Motor neuron (in vitro differentiated cells): ENCODE data around the gene LRRC57. TPM values are rescaled to one million over a fixed set of nuclear protein-coding genes. Genes with fewer than 3 reads are reported as not detected.

Source experiments
- ATAC-seq, 8 experiments: fragments of 200-7000 bp; cut with Tn5 transposase; replicated peaks in 6 of 8; 2 replicates each; pipeline ENCODE4 v1.8.0; 2021; ENCODE audit warnings: mild to moderate bottlenecking in 8 of 8, moderate library complexity in 8 of 8
- H3K27ac ChIP-seq, 2 donors: fragments of 250-450 bp; sonication (Bioruptor Pico); 2 replicates each; pipeline ENCODE4 v1.9.0; 2021; ENCODE audit warnings: antibody characterized with exemption in 2 of 2, mild to moderate bottlenecking in 2 of 2, moderate library complexity in 1 of 2
- H3K4me1 ChIP-seq, 2 donors: fragments of 250-450 bp; sonication (Bioruptor Pico); replicated peaks in 1 of 2; 2 replicates each; pipeline ENCODE4 v1.6.1; 2021; ENCODE audit warnings: antibody characterized with exemption in 2 of 2, mild to moderate bottlenecking in 2 of 2, moderate library complexity in 1 of 2
- H3K4me3 ChIP-seq, 5 donors: fragments of 250-450 bp; sonication (Bioruptor Pico); 2 replicates each; pipeline ENCODE4 v1.9.0; 2021; ENCODE audit warnings: antibody characterized with exemption in 5 of 5, mild to moderate bottlenecking in 5 of 5, moderate library complexity in 4 of 5
- WGBS, 10 experiments: fragments of 450-650 bp; shearing (Covaris generic); methylation state at CpG; one replicate each; pipeline ENCODE4 v1.0.0; 2022; 5-methylcytosine and 5-hydroxymethylcytosine counted together
- in situ Hi-C, 9 experiments: fragments of 400-800 bp; cut with MboI; loops; one replicate each; pipeline ENCODE4 v1.15.0; 2021; ENCODE audit warnings: low sequenced_read_pairs in 9 of 9, low pct_unique_long_range_greater_than_20kb in 2 of 9; ENCODE audit not compliant: unreplicated experiment in 9 of 9
- total RNA-seq, 8 experiments: library from RNA; unstranded; fragments of 300-600 nt; gene quantifications; 2 replicates each; pipeline versions ENCODE4 v1.2.3 to v1.2.4, GENCODE V29; 2022

The LRRC57 gene
- total RNA-seq: 10 to 100 TPM in 7 of 8 experiments, 1 to 10 TPM in 1; 9.0 to 28.8 (median 15.0) TPM

DNA sequence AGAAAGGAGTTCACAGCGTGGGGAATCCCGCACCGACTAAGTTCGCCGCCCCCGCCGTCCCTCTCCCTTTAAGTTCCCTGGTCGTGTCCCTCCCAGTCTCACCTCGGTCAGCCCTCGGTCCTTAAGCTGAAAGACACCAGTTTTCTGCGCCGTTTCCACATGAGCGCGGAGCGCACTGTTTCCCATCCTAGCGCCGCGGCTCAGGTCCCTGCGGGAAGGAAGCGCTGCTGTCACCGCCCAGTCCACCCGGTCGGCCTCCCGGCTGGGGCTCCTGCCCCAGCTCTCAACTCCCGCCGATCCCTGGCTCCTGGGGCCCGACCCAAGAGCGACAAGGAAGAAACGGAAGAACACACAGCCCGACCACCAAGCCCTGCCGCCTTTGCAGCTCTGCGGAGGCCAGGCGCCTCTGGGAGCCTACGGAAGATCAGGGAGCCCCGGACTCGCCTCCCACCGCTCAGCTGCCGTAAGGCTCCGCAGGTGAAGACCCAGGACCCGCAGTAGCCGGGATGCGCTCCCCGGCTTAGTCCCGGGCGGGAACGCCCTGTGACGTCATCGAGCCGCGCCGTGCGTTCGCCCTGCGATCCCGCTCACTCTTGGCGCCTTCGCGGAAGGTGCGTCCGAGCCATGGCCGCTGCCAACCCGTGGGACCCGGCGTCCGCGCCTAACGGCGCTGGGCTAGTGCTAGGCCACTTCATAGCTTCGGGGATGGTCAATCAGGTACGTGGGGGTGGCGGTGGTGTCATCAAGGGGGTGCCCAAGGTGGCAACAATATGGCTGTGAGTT, at the start of gene LRRC57, which contains the start of gene HAUS2:
TSS of gene LRRC57 (minus strand) at position 545 of the 783 bp plus-strand sequence. CDS start at position 186, 359 bp downstream.
TSS of gene HAUS2 (plus strand) at position 590 of the 783 bp plus-strand sequence. CDS start at position 625, 35 bp downstream.
- peaks cover 12 to 21% of the 10 kb centered on the region in 2 donors for H3K4me1 ChIP-seq
- in situ Hi-C loops: no loop called here
- ATAC-seq: peak; percentile 89 to 96 (median 95)
- peak within 1 kb of the TSS; percentile 57 to 86 for H3K27ac ChIP-seq
- H3K4me3 ChIP-seq: peak within 1 kb of the TSS; percentile 59 to 94 (median 89)
- WGBS, 10 experiments: 0 to 7% (median 1%) methylated on average over 3 to 28 of the region's 71 CpGs; no CpG with 5 or more reads in 2 of the 10 experiments

DNA sequence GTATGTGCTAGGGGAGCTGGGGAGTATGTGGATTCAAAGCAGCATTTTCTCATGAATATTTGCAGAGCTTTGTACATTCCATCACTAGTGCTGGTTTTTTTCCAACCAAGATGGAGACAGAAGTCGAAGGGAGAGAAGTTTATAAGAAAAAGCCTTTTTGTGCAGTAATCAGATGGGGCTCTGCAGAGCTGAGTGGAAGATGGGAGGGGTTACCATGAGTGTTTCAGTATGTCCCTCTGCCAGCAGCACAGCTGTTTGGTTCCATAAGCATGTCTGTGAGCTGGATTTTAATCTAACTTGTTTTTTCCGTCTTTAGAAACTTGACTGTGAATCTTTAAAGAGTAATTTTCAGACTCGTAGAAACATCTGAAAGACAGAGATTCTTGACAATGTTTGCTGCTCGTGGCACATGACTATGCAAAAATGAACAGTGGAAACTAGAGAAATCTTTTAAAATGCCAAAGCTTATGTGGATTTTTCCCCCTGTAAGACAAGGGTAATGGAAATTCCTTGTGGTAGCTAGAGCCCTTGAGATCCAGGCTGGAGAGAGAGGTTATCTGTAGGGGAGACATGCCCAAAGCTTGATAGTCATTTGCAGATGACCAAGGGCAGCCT, 47.1 kb upstream of the LRRC57 start:
- Histone ChIP-seq H3K4me3 (no peak overlapping the region), H3K27ac (no peak overlapping the region), H3K4me1 (no peaks in the 10 kb centered on the region)
- ATAC-seq: peak in 3 of 8 experiments; percentile 26 to 89 (median 73)
- in situ Hi-C loops: no loop called here
- 10 to 93% (median 80%) methylated on average over 2 to 4 of the region's 4 CpGs for WGBS, 10 experiments

DNA sequence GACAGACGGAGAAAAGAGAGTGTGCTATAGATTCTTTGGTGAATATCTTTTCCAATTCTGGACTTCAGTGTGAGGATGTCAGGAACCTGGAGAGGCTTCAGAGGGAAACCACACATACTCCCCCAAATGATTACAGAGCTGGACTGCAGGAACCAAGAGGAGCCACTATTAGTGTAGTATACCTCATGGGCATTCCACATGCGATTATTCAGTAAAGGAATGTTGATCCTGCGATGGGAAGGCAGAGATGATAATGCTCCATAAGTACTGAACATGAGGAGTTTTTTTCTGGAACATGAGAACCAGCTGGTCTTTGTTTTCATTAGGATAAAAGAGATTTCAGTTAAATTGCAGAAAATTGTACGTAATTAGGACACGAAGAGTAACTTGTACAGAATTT, 45.5 kb upstream of the LRRC57 start:
- no peak overlapping the region for H3K4me3 ChIP-seq
- in situ Hi-C loops: no loop called here
- WGBS, 10 experiments: 14 to 100% (median 88%) methylated on average over 1 to 5 of the region's 5 CpGs; no CpG with 5 or more reads in 1 of the 10 experiments
- H3K27ac ChIP-seq: no peak overlapping the region
- no peaks in the 10 kb centered on the region for H3K4me1 ChIP-seq
- ATAC-seq: peak in 1 of 8 experiments; percentile 83

DNA sequence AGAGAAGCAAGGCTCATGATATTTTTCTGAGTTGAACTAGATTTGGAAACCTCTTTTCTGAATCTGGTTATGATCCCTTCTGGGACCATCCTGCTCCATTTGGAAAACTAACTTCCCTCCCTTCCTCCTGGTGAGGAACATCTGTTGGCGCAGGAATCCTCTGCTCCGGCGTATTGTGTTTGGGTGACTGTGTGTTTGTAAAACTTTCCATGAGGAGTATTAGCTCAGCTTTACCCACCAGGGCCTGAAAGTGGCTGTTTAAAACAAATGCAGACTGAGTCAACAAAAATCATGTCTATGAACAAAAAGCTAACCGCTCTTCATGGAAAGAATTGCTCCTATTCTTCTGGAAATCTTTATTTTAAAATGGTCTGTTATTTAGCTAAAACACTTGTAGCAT, 44.5 kb upstream of the LRRC57 start:
- Histone ChIP-seq H3K4me3 (no peak overlapping the region), H3K27ac (no peak overlapping the region), H3K4me1 (no peaks in the 10 kb centered on the region)
- 50 to 100% (median 97%) methylated on average over 1 to 4 of the region's 4 CpGs; no CpG with 5 or more reads in 1 of the 10 experiments for WGBS, 10 experiments
- ATAC-seq: peak in 1 of 8 experiments; percentile 42
- in situ Hi-C loops: no loop called here

DNA sequence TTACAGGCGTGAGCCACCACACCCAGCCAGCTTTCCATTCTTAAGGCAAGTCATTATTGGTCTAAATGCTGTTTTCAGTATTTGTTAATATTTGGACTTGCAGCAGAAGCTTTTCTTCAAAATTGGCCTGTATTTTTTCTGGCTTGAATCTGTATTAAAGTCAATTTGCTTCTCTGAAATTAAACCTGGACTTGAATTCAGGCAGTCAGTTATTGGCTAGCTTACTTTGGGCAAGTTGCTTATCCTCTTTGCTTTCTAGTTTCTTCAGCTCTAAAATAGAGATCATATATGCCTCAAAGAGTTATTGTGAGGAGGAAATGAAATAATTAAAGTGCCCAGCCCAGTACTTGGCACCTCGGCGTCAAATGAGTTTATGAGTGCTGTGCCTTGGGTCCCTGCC, 44.1 kb upstream of the LRRC57 start:
- Histone ChIP-seq H3K4me3 (no peak overlapping the region), H3K27ac (no peak overlapping the region), H3K4me1 (no peaks in the 10 kb centered on the region)
- no peak for ATAC-seq
- 0 to 100% (median 100%) methylated on average over 1 to 3 of the region's 3 CpGs; no CpG with 5 or more reads in 3 of the 10 experiments for WGBS, 10 experiments
- in situ Hi-C loops: no loop called here

DNA sequence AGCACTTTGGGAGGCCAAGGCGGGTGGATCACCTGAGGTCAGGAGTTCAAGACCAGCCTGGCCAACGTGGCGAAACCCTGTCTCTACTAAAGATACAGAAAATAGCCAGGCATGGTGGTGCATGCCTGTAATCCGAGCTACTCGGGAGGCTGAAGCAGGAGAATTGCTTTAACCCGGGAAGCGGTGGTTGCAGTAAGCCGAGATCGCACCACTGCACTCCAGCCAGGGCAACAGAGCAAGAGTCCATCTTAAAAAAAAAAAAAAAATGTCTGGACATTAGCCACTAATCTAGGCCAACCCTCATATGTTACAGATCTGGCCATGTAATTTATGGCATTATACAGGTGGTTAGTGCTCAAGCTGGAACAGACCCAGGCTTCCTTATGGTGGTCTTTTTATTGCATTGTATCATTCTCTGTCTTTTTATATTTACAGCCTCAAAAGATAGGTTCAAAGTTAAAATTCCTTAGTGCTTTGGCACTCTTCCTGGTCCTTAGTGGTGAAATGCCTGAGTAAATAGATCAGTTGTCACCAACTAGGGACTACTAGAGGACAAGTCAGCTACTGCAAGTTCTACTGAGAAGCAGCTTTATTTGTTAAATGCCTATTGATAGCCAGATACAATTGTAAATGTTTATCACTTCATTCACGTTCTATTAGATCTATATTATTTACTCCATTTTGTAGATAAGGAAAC, 42.8 kb upstream of the LRRC57 start:
- Histone ChIP-seq H3K4me3 (no peak overlapping the region), H3K4me1 (no peaks in the 10 kb centered on the region), H3K27ac (no peak overlapping the region)
- 0 to 100% (median 76%) methylated on average over 1 to 7 of the region's 10 CpGs; no CpG with 5 or more reads in 2 of the 10 experiments for WGBS, 10 experiments
- peak in 2 of 8 experiments; percentile 40 to 47 for ATAC-seq
- in situ Hi-C loops: no loop called here

DNA sequence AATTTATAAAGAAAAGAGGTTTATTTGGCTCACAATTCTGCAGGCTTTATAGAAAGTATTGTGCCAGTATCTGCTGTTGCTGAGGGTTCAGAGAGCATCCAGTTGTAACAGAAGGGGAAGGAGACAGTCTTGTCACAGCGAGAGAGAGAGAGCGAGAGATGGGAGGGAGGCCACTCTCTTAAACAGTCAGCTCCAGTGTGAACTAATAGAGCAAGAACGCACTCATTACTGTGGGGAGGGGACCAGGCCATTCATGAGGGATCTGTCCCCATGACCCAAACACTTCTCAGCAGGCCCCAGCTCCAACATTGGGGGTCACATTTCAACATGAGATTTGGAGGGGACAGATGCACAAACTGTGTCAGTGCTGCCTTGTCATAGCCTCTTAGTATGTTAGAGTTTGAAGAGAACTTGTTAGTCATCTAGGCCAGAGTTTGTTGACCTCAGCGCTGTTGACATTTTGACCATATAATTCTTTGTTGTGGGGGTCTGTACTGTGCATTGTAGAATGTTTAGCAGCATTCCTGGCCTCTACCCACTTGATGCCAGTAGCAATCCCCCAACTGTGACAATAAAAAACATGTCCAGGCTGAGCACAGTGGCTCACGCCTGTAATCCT, 42.1 kb upstream of the LRRC57 start:
- 87 to 100% (median 92%) methylated on average over 1 to 5 of the region's 5 CpGs; no CpG with 5 or more reads in 4 of the 10 experiments for WGBS, 10 experiments
- in situ Hi-C loops: no loop called here
- Histone ChIP-seq H3K4me3 (no peak overlapping the region), H3K4me1 (no peaks in the 10 kb centered on the region), H3K27ac (no peak overlapping the region)
- no peak for ATAC-seq

DNA sequence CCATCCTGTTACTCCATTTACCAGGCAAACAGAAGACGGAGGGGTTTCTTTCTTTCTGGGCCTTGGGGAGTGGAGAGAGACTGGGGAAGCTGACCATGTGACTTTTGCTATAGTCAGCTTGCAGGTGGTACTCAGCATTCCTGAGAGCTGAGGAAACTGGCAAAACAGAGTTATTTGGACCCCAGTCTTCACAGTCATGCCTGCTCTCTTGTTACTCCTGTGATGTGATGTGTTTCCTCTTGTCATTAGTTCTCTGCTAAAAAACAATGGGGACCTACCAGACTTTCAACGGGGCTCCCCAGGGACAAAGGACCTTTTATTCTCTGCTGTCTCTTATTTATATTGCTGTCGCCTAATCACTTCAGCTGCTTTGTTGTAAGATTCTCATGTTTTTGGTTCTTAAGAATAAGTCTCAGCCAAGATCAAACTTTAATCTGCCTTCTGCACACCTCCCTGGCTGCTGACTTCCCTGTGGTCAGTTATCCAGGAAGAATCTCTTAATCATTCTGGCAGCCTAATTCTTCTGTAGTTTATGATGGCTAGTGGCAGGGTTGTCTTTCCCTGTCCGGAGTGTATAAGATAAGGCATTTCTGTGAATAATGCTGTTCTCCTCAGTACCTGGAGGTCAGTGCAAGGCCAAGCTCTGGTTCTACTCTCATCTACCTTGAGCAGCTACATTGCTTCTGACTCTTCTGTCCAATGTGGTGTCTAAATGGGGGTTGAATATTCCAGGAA, 35.6 kb upstream of the LRRC57 start:
- H3K4me3 ChIP-seq: no peak overlapping the region
- ATAC-seq: peak in 5 of 8 experiments; percentile 8 to 48 (median 17)
- 14 to 100% (median 38%) methylated on average over 1 to 4 of the region's 4 CpGs for WGBS, 10 experiments
- in situ Hi-C loops: no loop called here
- no peak overlapping the region for H3K27ac ChIP-seq
- peaks cover 27 to 31% of the 10 kb centered on the region in 2 donors for H3K4me1 ChIP-seq

DNA sequence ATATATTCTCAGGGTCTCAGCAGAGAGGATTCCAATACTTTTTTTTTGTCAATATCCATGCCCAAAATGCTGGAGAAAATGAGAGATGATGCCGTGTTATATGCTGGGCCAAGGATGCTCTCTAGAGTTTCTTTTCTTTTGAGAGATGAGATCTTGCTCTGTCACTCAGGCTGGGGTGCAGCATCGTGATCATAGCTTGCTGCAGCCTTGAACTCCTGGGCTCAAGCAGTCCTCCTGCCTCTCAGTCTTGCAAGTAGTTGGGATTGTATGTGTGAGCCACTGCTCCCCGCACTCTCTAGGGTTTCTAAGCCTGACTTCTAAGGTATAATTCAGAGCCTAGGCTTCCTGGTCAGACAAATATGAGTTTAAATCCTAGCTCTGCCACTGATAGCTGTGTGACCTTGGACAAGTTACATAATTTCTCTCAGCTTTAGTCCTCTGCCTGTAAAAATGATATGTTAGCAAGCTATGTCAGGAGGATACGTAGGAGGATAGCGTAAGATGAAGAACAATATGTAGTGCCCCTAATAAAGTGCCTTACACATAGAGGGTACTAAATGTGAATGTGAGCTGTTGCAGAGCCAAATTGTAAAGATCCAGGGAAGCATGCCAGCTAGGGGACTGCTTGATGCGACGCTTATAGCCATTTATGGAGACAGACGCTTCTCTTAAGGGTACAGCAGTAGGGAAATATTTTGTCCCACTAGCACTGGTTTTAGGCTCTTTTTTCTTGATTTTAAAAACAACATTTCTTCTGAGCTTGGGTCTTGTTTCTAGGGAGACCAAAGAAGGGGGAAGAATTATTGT, 34.2 kb upstream of the LRRC57 start:
- ATAC-seq: no peak
- 67 to 100% (median 76%) methylated on average over 3 to 7 of the region's 8 CpGs for WGBS, 10 experiments
- Histone ChIP-seq H3K27ac (no peak overlapping the region), H3K4me1 (peaks cover 27 to 31% of the 10 kb centered on the region in 2 donors), H3K4me3 (no peak overlapping the region)
- in situ Hi-C loops: no loop called here

DNA sequence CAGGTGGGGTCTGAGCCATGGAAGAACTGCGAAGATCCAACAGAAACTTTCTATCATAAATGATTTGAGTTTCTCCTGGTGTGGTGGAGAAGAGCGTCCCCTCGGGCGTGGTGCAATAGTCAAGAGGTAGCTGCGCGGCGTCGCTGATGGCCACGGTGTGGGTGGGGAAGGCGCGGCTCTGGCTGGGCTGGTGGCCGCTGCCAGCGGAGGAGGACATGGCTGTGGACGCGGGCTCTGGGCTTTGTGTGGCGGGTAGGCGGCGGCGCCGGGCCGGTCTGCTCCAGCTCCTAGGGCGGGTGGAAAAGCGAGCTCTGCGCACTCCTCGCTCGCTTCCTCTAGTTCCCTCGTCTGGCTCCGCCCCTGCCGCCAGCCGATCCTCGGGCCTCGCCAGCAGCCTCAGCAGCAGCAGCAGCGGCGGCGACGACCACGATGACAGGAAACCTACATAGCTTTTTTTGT, 32.7 kb upstream of the LRRC57 start:
- H3K27ac ChIP-seq: peak overlapping the region; percentile 22 to 58
- peaks cover 36 to 37% of the 10 kb centered on the region in 2 donors for H3K4me1 ChIP-seq
- ATAC-seq: peak; percentile 97 to 99 (median 99)
- in situ Hi-C loops: no loop called here
- 0 to 17% (median 4%) methylated on average over 3 to 16 of the region's 37 CpGs; no CpG with 5 or more reads in 1 of the 10 experiments for WGBS, 10 experiments
- peak overlapping the region; percentile 18 to 37 (median 27) for H3K4me3 ChIP-seq

DNA sequence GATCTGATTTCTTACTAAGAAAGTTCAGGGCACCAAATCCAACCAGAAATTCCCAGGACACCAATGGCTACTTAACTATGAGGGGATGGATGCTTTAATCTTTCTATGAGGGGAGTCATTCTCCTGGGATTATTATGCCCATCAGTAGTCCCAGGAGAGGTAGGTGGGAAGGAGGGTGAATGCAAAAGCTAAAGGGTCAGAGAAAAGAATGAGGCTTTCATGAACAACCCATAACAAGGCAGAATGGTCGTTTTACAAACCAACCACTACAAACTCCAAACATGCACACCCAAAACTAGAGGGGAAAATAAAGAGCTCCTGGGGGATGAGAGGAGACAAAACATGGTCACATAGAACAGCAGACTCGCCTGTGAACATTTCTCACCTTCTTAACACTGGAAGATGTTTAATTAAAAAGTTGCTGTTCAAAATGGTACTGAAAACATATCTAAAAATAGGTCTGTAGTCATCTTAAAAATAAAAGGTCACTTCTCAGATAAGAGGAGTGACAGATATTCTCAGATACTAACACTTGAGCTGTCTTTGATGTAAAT, 30.5 kb upstream of the LRRC57 start:
- Histone ChIP-seq H3K4me3 (no peak overlapping the region), H3K4me1 (peaks cover 31 to 32% of the 10 kb centered on the region in 2 donors), H3K27ac (no peak overlapping the region)
- ATAC-seq: no peak
- in situ Hi-C loops: no loop called here
- 56 to 100% (median 79%) methylated on average over 1 to 2 of the region's 2 CpGs; no CpG with 5 or more reads in 3 of the 10 experiments for WGBS, 10 experiments
